KG1 (cell line): ENCODE data around the gene VEZF1.

ENCODE experiments used
- DNase-seq: peaks from one replicate; lab custom pipeline; 2025; lab: John Stamatoyannopoulos, UW

VEZF1 gene

DNA sequence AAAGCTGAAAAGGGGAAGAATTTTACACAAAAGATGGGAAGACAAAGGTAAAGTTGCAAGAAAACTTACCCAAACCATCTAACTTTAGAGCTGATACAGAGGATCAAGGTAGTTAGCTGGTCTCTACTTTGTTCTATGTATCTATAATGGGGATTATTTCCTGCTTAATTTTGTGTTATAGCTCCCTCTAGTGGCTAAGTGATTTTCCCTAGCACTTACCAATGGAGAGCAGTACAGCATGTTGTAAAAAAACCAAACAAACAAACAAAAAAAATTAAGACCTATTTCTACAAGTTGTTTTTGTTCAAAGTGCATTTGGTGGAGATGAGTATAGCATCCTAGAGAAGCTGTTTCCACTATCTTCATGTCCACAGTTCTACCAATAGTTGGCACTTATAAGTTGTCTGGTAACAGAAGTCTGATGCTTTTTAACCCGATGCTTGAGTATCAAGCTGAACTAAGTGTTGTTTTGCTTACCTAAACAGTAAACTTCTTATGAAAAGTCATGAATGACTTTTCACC, 11.5 kb upstream of the VEZF1 start:
- DNase-seq: peak; percentile 66

DNA sequence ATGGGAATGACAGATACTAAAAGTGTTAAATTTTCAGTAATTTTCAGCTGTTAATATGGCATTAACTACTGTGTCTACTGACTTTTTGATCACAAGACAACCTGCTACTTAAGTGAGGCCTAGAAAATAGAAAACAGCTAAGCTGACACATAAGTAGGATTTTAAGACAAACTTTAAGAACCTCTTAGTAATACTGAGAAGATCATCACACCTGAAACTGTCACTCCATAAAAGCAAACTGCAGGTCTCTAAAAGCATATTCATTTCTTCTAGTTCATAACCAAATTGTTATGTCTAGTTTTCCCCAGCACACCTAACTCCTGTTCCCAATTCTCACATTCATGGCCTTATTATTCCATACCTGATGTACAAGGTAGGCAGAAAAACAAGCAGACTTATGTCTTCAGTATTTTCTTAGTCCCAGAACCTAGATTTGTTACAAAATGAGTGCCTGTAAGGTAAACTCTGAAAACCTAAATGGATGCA, 11.0 kb upstream of the VEZF1 start:
- DNase-seq: no peak

DNA sequence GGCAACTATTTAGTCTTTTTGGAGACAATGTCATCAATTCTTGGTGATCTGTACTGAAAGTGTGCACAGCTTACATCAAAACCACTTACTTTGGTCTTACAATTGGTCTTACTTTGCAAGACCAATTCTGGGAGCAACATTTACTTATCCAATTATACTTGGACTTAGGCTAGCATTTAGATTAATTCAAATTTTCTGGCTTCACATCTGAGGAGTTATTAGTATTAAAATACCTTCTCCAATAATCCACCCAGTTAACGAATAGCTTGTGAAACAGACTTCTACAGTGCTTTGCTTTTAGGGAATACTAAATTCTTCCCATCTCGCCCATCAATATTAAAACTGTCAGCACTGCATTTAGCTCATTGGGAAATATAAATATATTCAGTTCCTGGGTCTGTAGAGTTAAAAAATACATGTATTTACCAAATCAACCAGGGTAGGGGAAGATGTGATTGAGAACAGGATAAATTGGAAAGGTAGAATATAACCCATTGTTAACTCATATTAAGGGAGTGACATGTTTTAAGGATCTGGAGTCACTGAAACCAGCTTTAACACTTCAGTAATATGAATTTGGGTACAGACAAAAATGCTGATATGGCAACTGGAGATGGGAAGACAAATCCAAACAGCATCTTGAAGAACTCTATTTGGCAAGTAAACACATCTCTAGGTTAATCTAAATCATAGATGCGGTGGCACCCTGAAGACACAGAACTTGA, 9.2 kb upstream of the VEZF1 start:
- DNase-seq: no peak

DNA sequence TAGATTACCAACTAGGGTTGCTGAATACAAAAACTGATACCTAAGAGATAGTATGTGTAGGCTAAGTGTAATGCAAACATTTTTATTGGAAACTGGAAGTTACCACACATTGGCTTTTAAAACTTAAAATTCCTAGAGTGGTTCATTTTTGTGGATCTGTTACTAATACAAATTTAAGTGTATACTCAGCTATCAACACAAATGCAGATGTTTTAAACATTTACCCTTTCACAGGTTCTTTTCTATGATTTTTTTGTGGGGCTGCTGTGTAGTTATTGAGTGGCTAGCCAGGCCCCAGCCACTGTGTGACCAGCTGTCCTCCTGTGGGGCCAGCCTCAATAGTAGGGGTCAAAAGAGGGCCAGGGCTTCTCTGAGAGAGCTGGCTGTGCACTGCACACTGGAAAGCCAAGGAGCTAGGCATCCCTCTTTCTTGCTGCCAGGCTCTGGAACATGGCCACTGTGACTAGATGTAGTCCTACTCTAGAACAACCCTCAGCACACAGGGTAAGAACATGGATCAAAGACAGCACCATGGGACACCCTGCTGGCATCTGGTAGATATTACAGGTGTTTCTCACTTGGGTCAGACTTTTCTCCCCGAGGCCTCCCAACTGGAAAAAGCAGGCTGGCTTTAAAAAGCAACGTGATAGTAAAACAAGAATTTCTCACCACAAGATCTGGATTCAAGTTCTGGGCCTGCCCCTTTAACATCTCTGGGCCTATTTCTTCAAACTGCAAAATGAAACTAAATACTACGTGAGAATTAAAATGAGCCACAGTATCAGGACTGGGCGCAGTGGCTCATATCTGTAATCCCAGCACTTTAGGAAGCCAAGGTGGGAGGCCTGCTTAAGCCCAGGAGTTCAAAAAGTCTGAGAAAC, 7.3 kb upstream of the VEZF1 start:
- no peak for DNase-seq

DNA sequence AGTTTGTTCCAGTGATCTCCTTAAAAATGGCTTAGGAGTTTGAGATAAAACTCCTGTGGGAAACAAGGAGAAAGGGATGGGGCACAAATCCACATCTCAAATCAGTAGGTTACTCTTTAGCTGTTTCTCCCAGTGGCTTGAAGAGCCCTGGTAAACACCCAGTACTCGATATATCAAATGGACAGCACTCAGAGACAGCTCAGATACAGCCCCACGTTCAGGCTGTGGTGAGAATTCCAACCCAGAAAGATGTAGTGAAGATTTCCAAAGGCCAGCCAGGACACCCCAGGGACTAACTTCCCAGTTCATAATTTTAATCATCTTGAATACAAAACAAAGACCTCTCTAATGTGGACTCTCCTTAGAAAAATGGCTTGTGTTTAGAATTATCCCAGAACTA, 6.4 kb upstream of the VEZF1 start:
- DNase-seq: no peak

DNA sequence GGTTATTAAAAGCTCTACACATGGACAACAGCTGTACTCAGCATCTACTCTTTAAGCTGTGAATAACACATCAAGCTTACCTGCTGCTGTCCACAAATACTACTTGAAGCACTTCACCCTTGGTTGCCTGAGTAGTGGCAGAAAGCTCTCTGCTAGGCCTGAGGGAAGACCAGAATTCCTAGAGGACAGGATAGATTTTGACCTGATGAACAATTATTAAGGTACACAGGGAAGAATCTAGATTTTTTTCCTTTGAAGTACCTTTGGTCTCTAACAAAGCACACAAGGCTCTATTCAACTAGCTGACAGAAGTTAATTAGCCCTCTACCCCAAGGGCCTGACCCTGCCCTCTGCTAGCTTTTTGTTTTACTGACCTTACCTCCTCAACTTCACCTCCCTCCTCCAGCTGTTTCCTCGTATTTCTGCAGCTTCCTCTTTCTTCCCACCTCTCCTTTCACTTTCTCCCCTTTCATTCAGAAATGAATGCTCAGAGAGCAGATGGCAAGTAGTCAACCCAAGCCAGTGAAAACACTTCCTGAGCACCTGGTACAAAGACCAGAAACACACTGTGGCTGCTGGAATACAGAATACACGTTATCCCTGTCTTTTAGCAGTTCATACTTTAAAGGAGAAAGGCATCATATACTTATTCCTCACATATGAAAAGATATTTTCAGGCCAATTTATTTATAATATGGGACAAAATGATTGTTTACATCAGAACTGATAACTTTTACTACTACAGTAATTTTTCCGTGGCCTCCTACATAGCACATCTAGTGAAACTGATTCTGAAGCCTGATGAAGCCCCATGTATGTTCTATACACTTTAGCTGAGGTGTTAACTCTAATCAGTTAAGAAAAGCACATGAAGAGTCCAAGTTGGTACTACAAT, 5.7 kb upstream of the VEZF1 start:
- DNase-seq: no peak

DNA sequence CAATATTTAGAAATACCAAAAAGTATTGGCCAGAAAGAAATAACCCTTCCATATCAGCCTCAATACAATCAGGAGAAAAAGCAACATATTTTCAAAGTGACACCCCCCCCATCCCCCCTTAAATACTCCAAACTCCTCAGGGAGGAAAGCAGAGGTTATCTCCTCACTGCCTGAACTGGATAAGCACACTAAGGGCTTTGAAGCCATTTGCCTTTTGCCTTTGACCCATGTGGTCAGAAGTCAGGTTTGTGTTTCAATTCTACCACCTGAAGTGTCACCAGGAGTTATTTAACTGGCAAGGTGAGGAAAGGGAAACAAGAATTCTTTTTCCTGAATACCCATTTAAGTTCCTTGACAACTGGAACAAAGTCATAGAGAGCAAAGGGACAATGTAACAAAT, 3.5 kb upstream of the VEZF1 start:
- no peak for DNase-seq

DNA sequence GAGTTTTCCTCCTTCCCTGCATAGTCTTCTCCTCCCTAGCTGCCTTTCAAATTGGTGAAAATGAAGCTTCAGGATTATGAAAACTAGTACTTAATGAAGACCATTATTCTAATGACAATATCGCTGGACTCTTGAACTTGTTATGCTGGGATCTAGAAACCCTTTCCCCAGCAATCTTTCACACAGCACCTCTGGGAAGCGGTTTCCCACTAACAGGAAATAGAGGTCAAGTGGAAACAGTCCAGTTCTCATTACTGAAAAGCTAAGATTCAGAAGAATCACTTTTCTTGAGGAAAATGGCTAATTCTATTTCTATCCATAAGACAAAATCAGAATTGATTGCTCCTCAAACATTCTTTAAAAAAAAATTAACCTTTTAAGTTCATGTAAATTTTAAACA, 2.0 kb upstream of the VEZF1 start:
- DNase-seq: no peak

DNA sequence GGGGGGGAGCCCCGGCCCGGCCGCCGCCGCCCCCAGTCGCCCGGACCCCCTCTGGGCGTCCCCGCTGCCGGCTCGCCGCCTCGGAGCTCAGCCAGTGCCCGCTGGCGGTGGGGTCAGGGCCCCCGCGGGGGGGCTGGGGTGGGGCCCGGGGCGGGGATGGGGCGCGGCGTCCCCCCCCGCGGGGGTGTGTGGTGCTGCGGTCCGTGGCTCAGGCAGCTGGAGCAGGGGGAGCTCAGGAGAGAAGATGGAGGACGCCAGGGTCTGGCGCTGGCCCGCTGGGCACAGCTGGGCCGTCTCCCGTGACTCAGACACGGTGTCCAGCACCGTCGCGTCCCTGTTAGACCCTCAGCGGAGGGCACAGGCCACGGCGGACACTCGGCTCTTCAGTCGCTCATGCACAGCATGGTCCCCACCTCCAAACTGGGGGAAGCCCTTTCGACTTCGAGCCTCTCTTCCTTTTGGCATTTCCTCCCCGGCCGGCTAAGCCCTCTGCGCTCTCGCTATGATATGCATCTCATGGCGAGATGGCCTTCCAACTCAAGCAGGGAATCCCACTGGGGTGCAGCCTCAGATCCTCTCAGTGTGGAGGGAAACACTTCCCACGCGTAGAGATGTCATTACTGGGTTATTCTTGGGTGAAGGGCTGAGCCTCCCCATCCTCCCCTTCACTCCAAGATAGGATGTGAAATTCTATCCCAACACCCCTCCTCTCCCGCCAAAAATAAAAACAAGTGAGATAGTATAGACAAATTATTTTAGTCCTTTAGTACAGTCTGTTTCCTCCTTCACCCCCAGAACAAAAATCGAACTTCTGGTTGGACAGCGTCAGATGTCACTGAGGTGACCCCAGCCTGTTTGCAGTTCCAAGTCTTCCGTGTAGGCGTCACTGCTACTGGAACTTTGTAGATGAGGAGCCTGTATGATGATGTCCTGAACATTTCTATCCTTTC, 522 bp upstream of the VEZF1 start:
- DNase-seq: peak; percentile 51

DNA sequence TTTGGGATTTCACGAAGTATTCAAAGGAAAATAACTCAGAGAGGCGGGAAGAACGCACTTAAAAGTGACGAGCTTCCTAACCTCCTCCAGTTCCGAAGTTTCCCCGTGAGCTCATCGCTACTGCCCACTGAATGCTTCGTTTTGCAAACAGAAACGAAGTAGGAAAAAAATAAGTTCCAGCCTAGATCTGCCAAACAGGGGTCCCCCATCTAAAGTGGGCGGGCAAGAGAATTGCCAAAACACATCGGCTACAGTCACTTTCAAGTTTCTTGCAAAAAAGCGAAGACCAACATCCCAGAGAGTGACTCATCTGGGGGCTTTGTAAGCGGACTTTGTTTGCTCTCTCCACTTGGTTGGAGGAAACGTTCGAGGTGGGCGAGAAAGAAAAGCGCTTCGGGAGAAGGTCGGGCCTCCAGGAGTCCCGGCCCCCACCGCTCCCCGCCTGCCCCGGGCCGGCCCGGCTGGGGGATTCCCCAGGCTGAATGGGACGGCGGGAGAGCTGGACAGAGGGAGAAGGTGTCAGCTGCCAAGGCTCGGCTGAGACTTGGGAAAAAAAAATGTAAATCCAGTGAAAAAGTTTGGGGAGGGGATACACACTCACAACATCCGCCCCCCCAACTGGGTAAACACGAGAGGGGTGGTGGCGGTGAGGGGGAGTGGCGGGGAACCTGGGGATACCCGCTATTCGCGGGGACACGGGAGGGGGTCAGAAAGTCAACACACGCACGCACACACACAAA, 1.0 kb downstream of the VEZF1 start:
- peak; percentile 28 for DNase-seq

DNA sequence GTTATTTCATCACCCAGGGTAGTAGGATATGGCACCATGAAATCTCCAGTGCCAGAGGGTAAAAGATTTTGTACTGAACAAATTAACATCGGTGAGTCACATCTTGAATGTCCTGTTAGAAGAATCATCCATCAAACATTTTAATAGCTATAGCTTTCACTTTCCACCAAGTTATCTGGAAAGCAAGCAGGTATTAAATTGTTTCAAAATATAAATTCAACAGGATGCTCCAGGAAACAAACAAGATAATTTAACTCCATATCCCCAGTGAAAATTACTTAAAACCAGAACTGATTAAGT, 2.4 kb downstream of the VEZF1 start:
- no peak for DNase-seq

DNA sequence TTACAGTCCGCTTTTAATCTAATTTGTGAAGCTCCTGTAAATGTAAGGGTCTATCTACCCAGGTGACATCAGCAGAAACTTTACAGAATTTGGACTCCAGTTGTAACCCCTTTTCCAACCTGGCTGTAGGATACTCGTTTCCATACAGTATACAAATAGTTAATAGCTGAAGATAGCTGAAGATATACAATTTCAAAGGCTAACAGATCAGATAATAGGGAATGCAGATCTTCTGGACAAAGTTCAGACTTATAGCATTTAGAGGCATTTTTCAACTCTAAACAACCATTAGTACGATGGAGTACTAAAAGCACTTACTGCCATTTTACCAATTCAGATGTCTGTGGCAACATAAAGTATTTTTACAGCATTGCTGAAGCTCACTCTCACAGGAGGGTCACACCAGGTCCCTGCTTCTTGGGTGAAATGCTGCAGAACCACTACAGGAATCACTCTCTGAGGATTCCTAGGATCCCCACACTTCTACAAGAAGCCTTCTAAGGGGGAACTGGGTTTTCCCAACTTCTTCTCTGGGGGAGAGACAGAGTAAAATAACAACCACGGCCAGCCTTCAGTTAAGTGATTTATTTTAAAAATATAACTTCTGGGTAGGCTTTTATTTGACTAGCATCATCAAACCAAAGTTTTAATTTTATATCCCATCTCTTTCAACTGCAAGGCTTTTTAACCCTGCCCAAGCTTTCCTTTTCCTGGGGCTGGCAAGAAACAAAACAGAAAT, 2.9 kb downstream of the VEZF1 start:
- no peak for DNase-seq

DNA sequence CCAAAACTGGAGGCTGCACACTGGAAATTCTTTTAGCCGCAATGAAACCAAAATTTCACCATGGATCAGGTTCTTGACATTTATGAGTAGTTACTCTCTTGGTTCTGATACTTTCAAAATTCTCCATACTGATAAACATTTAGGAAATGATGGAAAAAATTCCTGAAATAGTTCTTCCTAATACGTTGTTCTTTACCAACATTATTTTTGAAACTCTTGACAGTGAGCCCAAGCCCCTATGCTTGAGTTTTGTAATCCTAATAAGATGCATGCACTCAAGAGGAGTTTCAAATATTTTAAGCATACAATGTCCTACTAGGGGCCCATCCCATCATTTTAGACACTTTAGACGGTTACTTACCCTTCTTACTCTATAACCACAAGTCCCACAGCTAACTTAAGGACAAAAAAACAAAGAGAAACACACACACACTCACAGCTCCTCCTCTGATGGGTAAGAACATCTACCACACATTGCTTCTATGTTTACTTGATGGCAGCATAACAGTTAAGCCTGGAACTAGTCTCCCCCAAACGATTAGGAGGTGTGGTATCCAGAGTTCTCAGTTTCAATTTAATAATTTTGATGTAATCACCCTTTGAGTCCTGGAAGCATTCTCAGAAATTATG, 3.7 kb downstream of the VEZF1 start:
- no peak for DNase-seq

DNA sequence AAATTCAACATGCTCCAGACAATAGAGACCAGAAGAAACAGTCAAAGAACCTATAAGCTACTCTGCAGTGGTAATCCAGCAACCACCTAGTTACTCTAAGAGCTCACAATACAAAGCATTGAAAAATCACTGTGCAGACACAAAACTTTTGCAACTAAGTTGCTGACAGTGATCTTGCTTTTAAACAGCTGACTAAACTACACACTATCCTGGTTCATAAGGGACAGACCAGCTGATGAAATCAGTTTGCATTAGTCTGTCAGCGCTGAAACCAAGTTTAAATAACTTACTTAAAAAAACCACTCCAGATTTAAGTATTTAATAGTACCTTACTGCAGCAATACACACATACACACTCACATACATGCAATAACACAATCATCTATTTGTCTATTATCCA, 4.6 kb downstream of the VEZF1 start:
- no peak for DNase-seq

DNA sequence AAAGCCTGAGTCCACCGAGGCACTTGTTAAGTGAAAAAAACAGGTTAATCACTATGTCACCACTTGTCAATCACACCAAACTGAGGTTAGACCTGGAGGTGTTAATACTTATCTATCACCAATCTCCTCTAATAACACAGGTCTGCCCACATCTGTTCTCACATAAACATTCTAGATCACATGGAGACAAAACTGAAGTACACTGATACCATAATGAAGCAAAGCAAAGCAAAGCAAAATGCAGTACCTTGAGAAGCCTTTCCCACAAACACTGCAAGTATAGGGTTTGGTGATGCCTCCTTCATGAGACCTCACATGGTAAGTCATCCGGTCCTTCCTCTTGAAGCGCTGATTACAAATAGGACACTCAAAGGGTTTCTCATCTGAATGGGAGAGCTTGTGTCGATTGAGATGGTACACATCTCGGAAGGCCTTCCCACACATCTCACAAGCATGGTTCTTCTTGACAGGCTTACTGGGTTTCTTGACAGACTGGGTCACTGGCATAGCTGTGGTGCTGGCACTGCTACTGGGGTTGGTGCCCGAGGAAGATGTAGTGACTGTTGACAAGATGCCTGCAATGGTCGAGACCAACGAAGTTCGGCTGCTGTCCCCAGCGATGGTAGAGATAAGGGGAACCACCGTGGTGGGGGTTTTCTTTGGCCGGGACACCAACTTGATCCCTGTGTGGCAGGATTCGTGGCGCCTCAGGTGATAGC, 5.4 kb downstream of the VEZF1 start:
- DNase-seq: no peak

DNA sequence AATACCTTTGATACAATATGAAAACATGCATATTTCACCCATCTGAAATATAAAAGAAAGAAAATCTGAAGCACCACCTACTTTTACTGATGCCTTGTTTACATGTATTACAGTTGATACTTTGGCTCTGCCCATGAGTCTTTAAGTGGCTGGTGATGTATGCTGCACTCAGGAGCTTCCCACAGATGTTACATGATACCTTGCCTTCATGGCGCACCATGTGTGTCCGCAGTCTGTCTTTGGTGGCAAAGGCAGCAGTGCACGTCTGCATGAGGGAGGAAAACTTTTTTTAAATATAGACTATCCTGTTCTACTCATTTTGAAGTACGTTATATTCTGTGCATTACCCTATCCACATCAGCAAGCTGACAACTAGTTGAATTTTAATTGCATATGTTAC, 7.5 kb downstream of the VEZF1 start:
- DNase-seq: no peak

DNA sequence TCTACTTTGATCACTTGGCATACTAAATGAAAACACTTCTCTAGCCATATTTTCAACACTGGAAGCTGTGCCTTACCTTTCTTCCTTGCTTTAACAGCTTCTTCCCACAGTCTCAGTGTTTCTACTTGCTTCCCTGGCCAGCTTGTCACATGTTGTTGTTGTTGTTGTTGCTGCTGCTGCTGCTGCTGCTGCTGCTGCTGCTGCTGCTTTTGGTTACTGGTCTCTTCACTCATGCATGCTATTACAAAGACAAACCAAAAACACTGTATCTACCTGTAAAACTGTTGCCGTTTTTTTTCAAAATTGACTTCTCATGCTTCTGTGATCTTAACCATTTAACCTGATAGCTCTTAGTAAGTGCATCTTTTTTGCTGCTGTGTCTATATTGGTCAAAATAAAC, 9.0 kb downstream of the VEZF1 start:
- no peak for DNase-seq

DNA sequence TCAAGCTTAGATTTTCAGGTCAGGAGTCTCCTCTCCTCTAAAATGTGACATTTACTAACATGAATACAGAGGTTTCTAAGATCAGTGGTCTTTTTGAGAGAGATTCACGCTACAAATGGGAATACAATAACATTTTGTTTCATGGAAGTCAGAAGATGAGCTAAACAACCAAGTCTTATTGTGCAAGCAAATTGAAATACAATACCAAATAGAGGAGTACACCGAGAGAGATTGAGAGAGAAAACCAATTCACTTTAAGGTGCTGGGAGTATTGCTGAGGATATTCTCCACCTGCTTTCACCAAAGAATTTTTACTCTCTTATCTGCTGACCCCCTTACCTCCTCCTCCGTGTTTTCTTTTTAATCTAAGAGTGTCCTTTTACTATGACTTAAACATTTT, 11.5 kb downstream of the VEZF1 start:
- DNase-seq: no peak

DNA sequence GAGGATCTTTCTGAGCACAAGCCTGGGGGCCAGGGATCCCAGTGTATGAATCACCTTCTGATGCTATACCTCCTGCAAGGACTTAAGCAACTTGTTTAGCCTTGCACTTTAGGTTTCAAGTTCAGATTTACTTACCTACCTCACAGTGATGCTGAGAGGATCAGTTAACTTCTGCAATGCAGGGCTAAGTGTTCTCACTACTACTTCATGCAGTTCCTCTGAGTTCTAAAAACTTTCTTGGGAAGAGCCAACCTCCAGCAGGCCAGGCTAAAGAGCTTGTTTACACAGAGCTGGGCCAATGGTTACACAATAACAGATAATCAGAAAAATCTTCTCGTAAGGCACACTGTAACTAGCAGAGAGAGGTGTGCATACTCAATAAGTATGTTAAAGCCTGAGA, 13.0 kb downstream of the VEZF1 start:
- DNase-seq: no peak
